Activated CD4-positive, alpha-beta T cell treated with anti-CD3 and anti-CD28 coated beads for 1 hour (primary cell): ENCODE results near the gene LPIN2.

Experiments used
- DNase-seq: peaks from one replicate; pipeline ENCODE4 v3.0.0-alpha.2; 2020

Gene LPIN2

DNA sequence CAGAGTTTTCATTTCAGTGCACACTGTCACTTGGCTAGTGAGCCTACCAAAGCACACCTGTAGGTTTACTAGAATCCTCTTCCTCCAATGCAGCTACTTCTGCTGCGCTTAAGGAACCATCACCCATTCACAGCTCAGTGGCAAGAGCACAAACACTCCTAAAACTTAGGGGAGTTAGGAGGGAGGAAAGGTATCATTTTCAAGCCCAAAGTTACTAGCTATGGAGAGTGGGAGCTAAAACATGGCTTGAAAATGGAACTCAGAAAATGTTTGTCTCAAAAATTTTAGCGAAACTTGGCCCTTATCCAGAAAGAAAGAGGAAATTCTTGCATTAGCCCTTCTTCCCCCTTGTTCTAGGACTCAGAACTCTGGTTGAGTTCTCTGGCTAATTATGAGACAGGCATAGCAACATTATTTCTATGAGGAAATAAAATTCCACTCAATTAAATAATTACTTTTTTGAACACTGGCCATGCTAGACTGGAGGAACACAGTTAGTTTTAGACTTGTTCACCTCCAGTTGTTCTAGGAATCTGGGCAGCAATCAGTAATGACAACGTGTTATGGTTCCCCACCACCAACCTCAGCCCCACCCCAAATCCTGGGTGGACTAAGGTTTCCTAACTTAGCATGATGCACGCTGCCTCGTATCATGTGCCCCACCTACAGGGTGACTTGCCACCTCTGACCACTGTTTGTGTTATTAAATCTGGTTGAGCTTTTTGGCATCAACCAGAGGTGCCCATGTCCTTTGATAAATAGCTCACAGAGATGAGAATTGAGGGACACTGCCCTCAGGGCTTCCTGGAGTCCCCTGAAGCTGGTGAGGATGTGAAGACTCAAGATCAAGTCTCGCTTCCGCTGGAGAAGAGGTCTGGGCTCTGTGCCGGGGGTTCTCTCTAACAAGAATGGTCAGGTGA is 32.8 kb downstream of the LPIN2 start:
- DNase-seq: no peak

DNA sequence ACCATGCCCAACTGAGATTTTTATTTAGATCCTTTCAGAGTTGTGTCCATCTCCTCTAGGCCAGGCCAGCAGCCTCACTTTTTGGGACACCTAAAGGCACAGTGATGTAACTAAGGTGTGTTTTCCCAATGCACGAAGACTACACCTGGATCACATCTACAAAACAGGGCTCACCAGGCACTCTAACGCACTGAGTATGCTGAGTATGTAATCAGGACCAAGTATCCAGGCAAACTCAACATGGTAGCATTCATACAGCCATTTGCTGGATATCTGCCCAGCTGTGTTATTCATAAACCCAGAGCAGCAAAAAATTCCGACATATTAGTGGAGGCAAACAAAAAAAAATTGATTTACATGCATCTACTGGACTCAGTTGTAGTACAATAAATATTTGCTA is 33.8 kb downstream of the LPIN2 start:
- DNase-seq: no peak

GRCh38 chr18:2978661-2979106 is 34.3 kb downstream of the LPIN2 start:
- DNase-seq: no peak

GRCh38 chr18:2978208-2978607 is 34.7 kb downstream of the LPIN2 start:
- no peak for DNase-seq

DNA sequence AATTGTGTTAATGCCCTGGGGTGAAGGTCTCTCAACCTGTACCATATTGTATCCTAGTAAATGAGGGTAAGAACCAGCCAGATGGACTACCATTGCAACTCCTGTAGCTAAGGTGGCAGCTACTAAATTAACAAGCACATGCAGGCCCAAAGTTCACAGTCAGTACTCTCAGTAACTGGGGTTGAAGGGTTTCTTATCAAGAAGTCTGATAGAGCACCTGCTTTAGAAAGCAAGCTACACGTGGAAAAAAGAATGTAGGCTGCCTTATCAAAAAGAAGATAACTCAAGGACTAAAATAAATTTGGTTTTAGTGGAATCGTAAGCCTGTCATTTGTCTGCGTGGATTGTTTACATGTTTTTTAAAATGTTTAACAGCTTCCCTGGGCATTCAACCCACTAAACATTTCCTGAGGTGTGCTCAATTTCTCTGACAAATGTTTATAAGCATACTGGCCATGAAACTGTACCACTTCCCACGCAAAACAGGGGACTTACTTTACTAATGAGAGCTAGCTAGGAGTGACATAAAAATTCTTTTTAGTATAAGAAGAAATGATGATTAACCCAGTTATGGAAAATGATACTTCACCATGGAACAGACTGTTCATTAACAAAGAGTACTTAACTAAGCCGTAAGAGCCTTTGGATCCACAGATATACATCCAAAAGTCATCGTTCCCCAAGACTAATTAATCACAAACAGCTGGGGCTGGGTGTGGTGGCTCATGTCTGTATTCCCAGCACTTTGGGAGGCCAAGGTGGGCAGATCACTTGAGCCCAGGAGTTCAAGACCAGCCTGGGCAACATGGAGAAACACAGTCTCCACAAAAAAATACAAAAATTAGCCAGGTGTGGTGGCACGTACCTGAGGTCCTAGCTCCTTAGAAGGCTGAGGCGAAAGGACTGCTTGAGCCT is 36.5 kb downstream of the LPIN2 start:
- DNase-seq: no peak

- DNase-seq: no peak
Observed at GRCh38 chr18:2974731-2975130, 38.2 kb downstream of the LPIN2 start.

DNA sequence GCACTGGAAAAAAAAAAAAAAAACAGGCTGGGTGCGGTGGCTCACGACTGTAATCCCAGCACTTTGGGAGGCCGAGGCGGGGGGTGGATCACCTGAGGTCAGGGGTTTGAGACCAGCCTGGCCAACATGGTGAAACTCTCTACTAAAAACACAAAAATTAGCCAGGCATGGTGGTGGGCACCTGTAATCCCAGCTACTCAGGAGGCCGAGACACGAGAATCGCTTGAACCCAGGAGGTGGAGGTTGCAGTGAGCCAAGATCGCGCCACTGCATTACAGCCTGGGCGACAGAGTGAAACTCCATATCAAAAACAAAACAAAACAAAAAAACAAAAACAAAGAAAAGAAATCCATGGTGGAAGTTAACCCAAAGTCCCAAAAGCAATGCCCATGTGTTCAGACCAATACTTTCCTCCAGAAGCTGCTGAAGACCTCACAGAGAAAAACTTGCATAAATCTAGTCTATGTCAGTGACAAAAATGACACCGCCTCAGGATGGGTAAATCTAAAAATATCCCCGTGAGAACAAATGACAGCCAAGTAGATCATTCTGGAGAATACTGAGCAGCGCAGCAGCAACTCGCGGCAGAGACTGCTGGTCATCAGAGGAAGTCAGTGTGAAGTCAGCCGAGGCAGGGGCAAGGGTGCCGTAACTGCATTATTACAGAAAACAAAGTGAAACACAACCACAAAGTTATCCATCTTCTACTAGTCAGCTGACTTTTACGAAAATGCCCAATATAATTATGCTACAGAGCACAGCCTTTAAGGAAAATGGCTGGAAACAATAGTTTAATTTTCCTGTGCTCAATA is 41.0 kb downstream of the LPIN2 start:
- peak; percentile 49 for DNase-seq

DNA sequence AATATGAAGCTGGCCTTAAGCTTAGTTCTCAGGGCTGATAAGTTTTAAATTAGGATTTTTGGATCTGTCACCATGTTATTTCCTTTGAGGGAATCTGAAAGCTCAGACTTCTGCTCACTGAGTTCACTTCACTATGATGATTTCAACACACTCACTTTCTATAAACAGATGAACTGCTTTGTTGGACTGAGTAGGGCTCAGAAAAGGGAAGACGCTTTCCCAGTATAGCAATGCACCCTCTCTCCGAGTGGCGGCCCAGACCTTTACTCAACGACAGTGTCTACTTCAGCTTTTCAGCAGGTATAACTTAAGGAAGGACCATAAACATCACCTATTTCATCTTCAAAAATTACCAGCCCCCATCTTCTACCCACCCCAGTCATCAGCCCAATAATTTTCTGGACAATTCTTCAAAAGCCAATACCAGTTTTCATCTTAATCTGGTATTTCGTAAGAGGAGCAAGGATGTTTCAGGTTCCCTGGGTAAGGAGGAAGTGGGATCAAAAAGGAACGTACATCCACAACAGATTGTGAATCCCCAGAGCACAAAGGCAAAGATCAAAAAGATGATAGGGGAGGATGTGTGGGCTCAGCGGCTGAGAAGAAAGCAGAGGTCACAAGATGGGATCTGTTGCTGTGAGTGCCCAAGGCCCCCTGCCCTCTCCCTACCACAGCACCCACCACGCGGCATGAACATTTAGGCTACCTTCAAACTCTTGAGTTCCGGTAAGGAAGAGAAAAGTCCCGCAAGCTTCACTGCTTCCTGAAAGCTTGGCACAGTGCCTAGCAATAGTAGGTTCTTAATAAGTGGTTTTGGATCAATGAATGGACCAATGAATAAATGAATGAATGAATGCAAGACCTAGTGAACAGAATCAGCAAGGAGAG is 41.9 kb downstream of the LPIN2 start:
- DNase-seq: no peak

DNA sequence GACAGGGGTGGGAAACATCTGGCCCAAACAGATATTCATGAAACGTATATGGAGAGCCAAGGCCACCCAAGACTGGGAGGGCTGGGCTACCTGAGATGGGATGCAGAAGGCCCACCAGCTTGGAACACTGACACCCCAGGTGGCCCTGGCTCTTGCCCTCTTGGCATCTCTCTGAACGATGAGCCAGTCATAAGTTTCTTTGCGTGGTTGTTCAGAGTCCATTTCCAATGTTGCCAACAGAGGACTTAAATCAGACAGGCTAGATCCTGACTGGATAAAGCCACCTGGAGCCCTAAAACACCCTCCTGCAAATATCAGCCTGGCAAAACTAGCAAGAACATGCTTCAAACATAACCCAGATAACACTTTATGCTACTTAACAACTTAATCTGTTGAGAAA is 42.6 kb downstream of the LPIN2 start:
- no peak for DNase-seq

DNA sequence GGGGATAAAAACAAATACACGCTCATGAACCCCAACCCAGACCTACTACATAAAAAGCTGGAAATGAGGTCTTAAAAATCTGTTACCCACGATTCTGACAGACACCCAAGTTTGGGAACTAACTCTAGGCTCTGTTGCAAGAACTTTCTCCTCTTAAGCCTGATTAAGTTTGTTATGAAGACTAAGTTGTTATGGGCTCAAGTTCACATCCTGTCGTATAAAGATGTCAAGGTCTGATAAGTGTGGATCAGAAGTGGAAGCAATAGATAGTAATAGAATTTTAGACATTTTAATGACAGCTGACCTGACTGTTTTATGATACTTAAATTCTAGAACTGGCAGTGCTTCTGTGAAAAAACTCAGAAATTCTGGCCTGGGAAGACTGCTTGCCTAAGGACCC is 43.2 kb downstream of the LPIN2 start:
- DNase-seq: no peak

DNA sequence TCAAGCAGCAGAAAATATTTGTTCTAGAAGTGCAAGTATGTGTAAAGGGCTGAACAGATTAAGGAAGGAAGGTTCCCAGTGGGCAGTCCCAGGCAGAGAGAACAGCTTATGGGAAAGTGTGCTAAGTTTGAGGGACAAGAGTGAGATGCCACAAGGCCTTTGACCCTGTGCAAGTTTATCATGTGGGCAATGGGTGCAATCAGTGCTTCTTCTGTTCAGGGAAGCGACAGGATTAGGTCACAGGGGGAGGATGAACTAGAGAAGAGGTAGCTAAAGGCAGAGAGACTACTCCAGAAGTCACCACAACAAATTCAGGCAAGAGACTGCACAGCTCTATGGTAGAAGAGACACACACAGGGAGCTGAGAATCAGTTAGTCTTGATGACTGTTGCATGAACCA is 44.3 kb downstream of the LPIN2 start:
- DNase-seq: no peak

- DNase-seq: no peak
Observed at GRCh38 chr18:2967820-2968219, 45.1 kb downstream of the LPIN2 start.

- no peak for DNase-seq
Observed at GRCh38 chr18:2967357-2967756, 45.6 kb downstream of the LPIN2 start.

DNA sequence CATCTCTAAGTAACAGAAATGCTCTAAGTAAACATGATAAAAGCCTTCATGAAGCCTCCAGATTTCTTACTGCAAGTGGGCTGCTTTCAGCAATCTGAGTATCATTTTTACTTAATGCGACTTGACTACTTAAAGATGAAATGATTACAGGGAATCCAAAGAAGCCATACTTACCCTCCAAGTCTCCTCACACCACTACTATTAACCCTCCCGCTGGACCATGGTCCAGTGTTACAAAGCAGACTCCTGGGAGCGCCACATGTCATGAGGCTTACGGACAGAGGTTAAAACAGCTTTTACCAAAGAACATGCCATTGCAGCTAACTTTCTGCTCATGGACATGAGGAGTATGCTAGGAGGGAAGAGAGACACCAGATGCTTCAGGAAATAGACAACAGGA is 46.4 kb downstream of the LPIN2 start:
- no peak for DNase-seq

DNA sequence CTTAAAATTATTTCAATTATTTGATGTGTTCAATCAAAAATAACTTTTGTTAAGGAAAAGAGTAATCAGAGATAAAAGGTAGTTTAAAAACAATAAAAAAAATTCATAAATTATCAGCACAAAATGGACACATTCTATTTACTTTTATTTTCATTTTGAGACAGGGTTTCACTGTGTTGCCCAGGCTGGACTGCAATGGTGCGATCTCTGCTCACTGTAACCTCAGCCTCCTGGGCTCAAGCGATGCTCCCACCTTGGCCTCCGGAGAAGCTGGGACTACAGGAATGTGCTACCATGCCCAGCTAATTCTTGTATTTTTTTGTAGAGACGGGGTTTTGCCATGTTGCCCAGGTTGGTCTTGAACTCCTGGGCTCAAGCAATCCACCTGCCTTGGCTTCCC is 47.1 kb downstream of the LPIN2 start:
- no peak for DNase-seq

- DNase-seq: no peak
Observed at GRCh38 chr18:2964361-2965010, 48.5 kb downstream of the LPIN2 start.
